B cell (primary cell): Measurements from ENCODE around the gene DNAH10. TPM values are rescaled to one million over a fixed set of nuclear protein-coding genes. Genes with fewer than 3 reads are reported as not detected.

Experiments used
- ATAC-seq: fragments of 200-7000 bp; cut with Tn5 transposase; one replicate; pipeline ENCODE4 v1.10.0; 2021; ENCODE audit warnings: low read depth, mild to moderate bottlenecking, moderate number of reproducible peaks, moderate library complexity
- CTCF ChIA-PET: fragments of 350-600 bp; sonication (Branson Sonifier 250); formaldehyde crosslinking; loops from one replicate; lab custom pipeline; 2021; ENCODE audit warnings: antibody characterized with exemption, inconsistent platforms; lab: Charles Lee
- POLR2A ChIA-PET: fragments of 350-600 bp; sonication (Branson Sonifier 250); formaldehyde crosslinking; loops from one replicate; lab custom pipeline; 2021; ENCODE audit warnings: antibody characterized with exemption; lab: Charles Lee
- DNase-seq: peaks from one replicate; pipeline ENCODE4 v3.0.0; 2013
- H2AFZ ChIP-seq: 2 replicates; pipeline ENCODE4 v1.6.1; 2012; ENCODE audit warnings: mild to moderate bottlenecking, low read depth, low read length; ENCODE audit not compliant: insufficient read depth, poor library complexity, severe bottlenecking
- H3K27ac ChIP-seq, 2 donors: 1 replicate in 1 of 2; 2 replicates in 1 of 2; pipeline ENCODE4 v1.5.1; 2012 to 2013; ENCODE audit warnings: low read length in 2 of 2, mild to moderate bottlenecking in 2 of 2, moderate library complexity in 1 of 2
- H3K27me3 ChIP-seq, 4 experiments: fragments of 200-600 bp in 1 of 4; sonication (generic) in 1 of 4; replicated peaks in 1 of 4; 1 replicate in 2 of 4; 2 replicates in 2 of 4; pipeline versions ENCODE4 v1.6.1 to v1.7.0; 2013 to 2016; ENCODE audit warnings: low read length in 3 of 4, mild to moderate bottlenecking in 2 of 4, mixed read lengths in 1 of 4, moderate library complexity in 1 of 4; ENCODE audit not compliant: insufficient read depth in 4 of 4, control insufficient read depth in 3 of 4; ENCODE audit errors: control extremely low read depth in 1 of 4
- H3K36me3 ChIP-seq, 2 experiments: replicated peaks in 1 of 2; 1 replicate in 1 of 2; 2 replicates in 1 of 2; pipeline versions ENCODE4 v1.6.1 to v1.7.1; 2013; ENCODE audit warnings: low read length in 1 of 2; ENCODE audit not compliant: insufficient read depth in 2 of 2, control insufficient read depth in 1 of 2; ENCODE audit errors: control extremely low read depth in 1 of 2, extremely low read depth in 1 of 2
- H3K4me1 ChIP-seq, 2 donors: fragments of 200-600 bp in 1 of 2; sonication (generic) in 1 of 2; 1 replicate in 1 of 2; 2 replicates in 1 of 2; pipeline versions ENCODE4 v1.5.1 to v1.6.1; 2013 to 2017; ENCODE audit warnings: low read length in 2 of 2; ENCODE audit not compliant: control insufficient read depth in 2 of 2, insufficient read depth in 2 of 2
- H3K4me2 ChIP-seq: replicated peaks from 2 replicates; pipeline ENCODE3; 2012; ENCODE audit warnings: mild to moderate bottlenecking, low read depth, low read length; ENCODE audit not compliant: poor library complexity, severe bottlenecking
- H3K4me3 ChIP-seq, 5 experiments: fragments of 200-600 bp in 1 of 5; sonication (generic) in 1 of 5; 1 replicate in 3 of 5; 2 replicates in 2 of 5; pipeline versions ENCODE4 v1.5.1 to v1.7.0; 2011 to 2016; ENCODE audit warnings: low read length in 4 of 5, mild to moderate bottlenecking in 4 of 5, low read depth in 2 of 5, control low read depth in 1 of 5, moderate library complexity in 1 of 5; ENCODE audit not compliant: insufficient read depth in 1 of 5; ENCODE audit errors: control extremely low read depth in 1 of 5, extremely low read depth in 1 of 5
- H3K79me2 ChIP-seq: fragments of 200-600 bp; sonication (generic); one replicate; pipeline ENCODE4 v1.6.0; 2016; ENCODE audit warnings: low read length; ENCODE audit not compliant: control insufficient read depth, insufficient read depth
- H3K9ac ChIP-seq: fragments of 200-600 bp; sonication (generic); 2 replicates; pipeline ENCODE4 v1.6.1; 2017; ENCODE audit warnings: mild to moderate bottlenecking, low read length, moderate library complexity
- H3K9me3 ChIP-seq, 3 donors: one replicate each; pipeline versions ENCODE4 v1.6.1 to v1.7.1; 2013; ENCODE audit warnings: low read length in 2 of 3; ENCODE audit not compliant: control insufficient read depth in 2 of 3, insufficient read depth in 1 of 3; ENCODE audit errors: control extremely low read depth in 1 of 3
- H4K20me1 ChIP-seq: 2 replicates; pipeline ENCODE4 v1.6.0; 2012; ENCODE audit warnings: mild to moderate bottlenecking, low read length; ENCODE audit not compliant: insufficient read depth, control insufficient read depth, poor library complexity, severe bottlenecking
- H3K27ac Mint-ChIP-seq: one replicate; pipeline ENCODE4 v1.8.0; 2021; ENCODE audit warnings: mixed read lengths
- H3K27me3 Mint-ChIP-seq: one replicate; pipeline ENCODE4 v1.8.0; 2021; ENCODE audit warnings: mixed read lengths
- H3K4me1 Mint-ChIP-seq: one replicate; pipeline ENCODE4 v1.8.0; 2021; ENCODE audit warnings: mixed read lengths
- H3K4me3 Mint-ChIP-seq: one replicate; pipeline ENCODE4 v1.8.0; 2021; ENCODE audit warnings: mixed read lengths
- H3K9me3 Mint-ChIP-seq: one replicate; pipeline ENCODE4 v1.8.0; 2022; ENCODE audit warnings: mixed read lengths; ENCODE audit not compliant: insufficient read depth
- EZH2 ChIP-seq: IDR thresholded peaks from 2 replicates; pipeline ENCODE4 v1.6.1; 2012; ENCODE audit warnings: borderline replicate concordance, low read depth, mild to moderate bottlenecking, moderate library complexity, low read length; ENCODE audit not compliant: insufficient read depth, poor library complexity, severe bottlenecking
- WGBS: methylation state at CpG from one replicate; pipeline ENCODE4 v1.1.5; 2013; ENCODE audit warnings: missing lambda C conversion rate; ENCODE audit not compliant: insufficient coverage; 5-methylcytosine and 5-hydroxymethylcytosine counted together
- intact Hi-C: fragments of 100-400 bp; cut with micrococcal nuclease; formaldehyde crosslinking; loops from one replicate; pipeline ENCODE4 v1.10.0; 2022
- polyA plus RNA-seq: library from polyadenylated mRNA; depleted of rRNA; stranded (reverse); fragments of >200 nt; gene quantifications from 2 replicates; pipeline ENCODE4 v1.2.3, GENCODE V29; 2012
- total RNA-seq, 2 donors: library from RNA; stranded (reverse); fragments of 120-200 nt in 1 of 2; gene quantifications; 1 replicate in 1 of 2; 2 replicates in 1 of 2; pipeline versions ENCODE4 v1.2.3 to v1.2.4, GENCODE V29; 2013 to 2022
- TF ChIP-seq, protein P1 (sequence below): fragments of 200-600 bp; IDR thresholded peaks from one replicate; pipeline ENCODE4 v1.8.0; 2022; ENCODE audit warnings: antibody characterized with exemption, mild to moderate bottlenecking

The DNAH10 gene
- total and polyA plus RNA-seq, 2 donors (not counting 1 experiment from before 2014, with no cell fraction given), result 0.24 to 0.99 TPM

DNA sequence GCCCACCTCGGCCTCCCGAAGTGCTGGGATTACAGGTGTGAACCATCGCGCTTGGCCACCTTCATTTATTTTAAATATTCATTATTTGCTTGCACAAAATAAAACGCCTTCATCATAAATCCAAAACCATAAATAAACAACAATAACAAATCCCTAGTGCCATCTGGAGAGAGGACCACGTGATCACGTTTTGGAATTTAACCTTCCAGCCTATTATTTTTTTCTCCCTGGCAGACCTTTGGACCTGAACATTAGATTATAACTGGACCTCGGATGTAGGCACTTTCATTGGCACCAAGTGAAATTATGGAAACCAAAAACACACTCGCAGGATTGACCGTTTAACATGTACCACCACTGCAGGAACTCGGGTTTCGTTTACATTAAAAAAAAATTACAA, 2.0 kb downstream of the DNAH10 start:
- Histone ChIP-seq H3K36me3 (no peaks in the 10 kb centered on the region), H2AFZ (no peak overlapping the region), H4K20me1 (no peaks in the 10 kb centered on the region), H3K4me2 (no peak overlapping the region), H3K4me1 (peaks cover 9 to 20% of the 10 kb centered on the region in 2 donors), H3K9ac (no peak overlapping the region), H3K27me3 (no peaks in the 10 kb centered on the region), H3K9me3 (no peaks in the 10 kb centered on the region), H3K27ac (no peak overlapping the region), H3K4me3 (no peak overlapping the region), H3K79me2 (no peaks in the 10 kb centered on the region)
- ChIA-PET CTCF (interaction anchor here (0.6 to 0.7 kb wide), 2 partner anchors 22 to 43 kb away, joined by 3 to 6 read pairs; no protein-coding TSS in a partner anchor), POLR2A (no interaction called here)
- 91% methylated on average over 8 of the region's 12 CpGs for WGBS
- TF ChIP-seq EZH2, result no peak
- TF ChIP-seq, protein P1, sequence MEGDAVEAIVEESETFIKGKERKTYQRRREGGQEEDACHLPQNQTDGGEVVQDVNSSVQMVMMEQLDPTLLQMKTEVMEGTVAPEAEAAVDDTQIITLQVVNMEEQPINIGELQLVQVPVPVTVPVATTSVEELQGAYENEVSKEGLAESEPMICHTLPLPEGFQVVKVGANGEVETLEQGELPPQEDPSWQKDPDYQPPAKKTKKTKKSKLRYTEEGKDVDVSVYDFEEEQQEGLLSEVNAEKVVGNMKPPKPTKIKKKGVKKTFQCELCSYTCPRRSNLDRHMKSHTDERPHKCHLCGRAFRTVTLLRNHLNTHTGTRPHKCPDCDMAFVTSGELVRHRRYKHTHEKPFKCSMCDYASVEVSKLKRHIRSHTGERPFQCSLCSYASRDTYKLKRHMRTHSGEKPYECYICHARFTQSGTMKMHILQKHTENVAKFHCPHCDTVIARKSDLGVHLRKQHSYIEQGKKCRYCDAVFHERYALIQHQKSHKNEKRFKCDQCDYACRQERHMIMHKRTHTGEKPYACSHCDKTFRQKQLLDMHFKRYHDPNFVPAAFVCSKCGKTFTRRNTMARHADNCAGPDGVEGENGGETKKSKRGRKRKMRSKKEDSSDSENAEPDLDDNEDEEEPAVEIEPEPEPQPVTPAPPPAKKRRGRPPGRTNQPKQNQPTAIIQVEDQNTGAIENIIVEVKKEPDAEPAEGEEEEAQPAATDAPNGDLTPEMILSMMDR, result no peak
- DNase-seq (no peak), ATAC-seq (no peak)
- no peak overlapping the region for H3K27ac Mint-ChIP-seq
- no peak overlapping the region for H3K4me3 Mint-ChIP-seq
- no peaks in the 10 kb centered on the region for H3K27me3 Mint-ChIP-seq
- intact Hi-C loops, result loop anchor here (5.0 kb wide), 1 partner anchor 182 kb away; the partner anchor contains the start of gene TMED2
- peaks cover 15% of the 10 kb centered on the region for H3K4me1 Mint-ChIP-seq
- no peaks in the 10 kb centered on the region for H3K9me3 Mint-ChIP-seq

- Mint-ChIP-seq H3K27me3 (no peaks in the 10 kb centered on the region), H3K4me1 (peaks cover 15% of the 10 kb centered on the region), H3K4me3 (no peak overlapping the region), H3K27ac (no peak overlapping the region), H3K9me3 (no peaks in the 10 kb centered on the region)
- DNase-seq, result no peak
- no peaks in the 10 kb centered on the region for H3K9me3 ChIP-seq
- no peaks in the 10 kb centered on the region for H3K36me3 ChIP-seq
- no peak for TF ChIP-seq EZH2
- TF ChIP-seq, protein P1, result no peak
- H3K4me2 ChIP-seq, result no peak overlapping the region
- H3K27ac ChIP-seq, result no peak overlapping the region
- no peak overlapping the region for H3K4me3 ChIP-seq
- no peak overlapping the region for H2AFZ ChIP-seq
- CTCF ChIA-PET, result no interaction called here
- no peaks in the 10 kb centered on the region for H3K79me2 ChIP-seq
- no peaks in the 10 kb centered on the region for H4K20me1 ChIP-seq
- POLR2A ChIA-PET, result no interaction called here
- WGBS, result 94% methylated on average over 1 of the region's 2 CpGs
- ATAC-seq, result no peak
- no peak overlapping the region for H3K9ac ChIP-seq
- H3K27me3 ChIP-seq, result no peaks in the 10 kb centered on the region
- intact Hi-C loops, result no loop called here
- peaks cover 9 to 20% of the 10 kb centered on the region in 2 donors for H3K4me1 ChIP-seq
These were observed 3.5 kb downstream of the DNAH10 start for GRCh38 chr12:123765504-123766035.
